ENCODE data around the gene PHLDB2.

Gene PHLDB2

GRCh38 chr3:111899966-111900365 lies 40.9 kb downstream of the PHLDB2 start:
- Histone ChIP-seq H3K27ac (ENCODE audit: low read depth, low read length) (no peak overlapping the region), H3K36me3 (ENCODE audit: control insufficient read depth in 1 of 2, insufficient read depth in 2 of 2, low read length in 2 of 2) (no peaks in the 10 kb centered on the region), H3K9ac (ENCODE audit: low read depth in 1 of 2, low read length in 2 of 2) (no peak overlapping the region), H3K4me3 (ENCODE audit: low read depth in 1 of 2, low read length in 2 of 2) (no peak overlapping the region), H3K4me1 (ENCODE audit: control insufficient read depth in 1 of 2, insufficient read depth in 2 of 2, low read length in 2 of 2) (no peaks in the 10 kb centered on the region), H3K27me3 (ENCODE audit: control insufficient read depth in 1 of 2, insufficient read depth in 2 of 2, low read length in 2 of 2) (no peaks in the 10 kb centered on the region), H3K9me3 (ENCODE audit: control insufficient read depth in 1 of 2, low read length in 2 of 2) (no peaks in the 10 kb centered on the region)

GRCh38 chr3:111901637-111902036 lies 42.6 kb downstream of the PHLDB2 start:
- no peaks in the 10 kb centered on the region for H3K36me3 ChIP-seq (ENCODE audit: control insufficient read depth in 1 of 2, insufficient read depth in 2 of 2, low read length in 2 of 2)
- no peak overlapping the region for H3K4me3 ChIP-seq (ENCODE audit: low read depth in 1 of 2, low read length in 2 of 2)
- no peaks in the 10 kb centered on the region for H3K9me3 ChIP-seq (ENCODE audit: control insufficient read depth in 1 of 2, low read length in 2 of 2)
- no peak overlapping the region for H3K9ac ChIP-seq (ENCODE audit: low read depth in 1 of 2, low read length in 2 of 2)
- no peaks in the 10 kb centered on the region for H3K27me3 ChIP-seq (ENCODE audit: control insufficient read depth in 1 of 2, insufficient read depth in 2 of 2, low read length in 2 of 2)
- no peaks in the 10 kb centered on the region for H3K4me1 ChIP-seq (ENCODE audit: control insufficient read depth in 1 of 2, insufficient read depth in 2 of 2, low read length in 2 of 2)
- H3K27ac ChIP-seq (ENCODE audit: low read depth, low read length) = no peak overlapping the region

GRCh38 chr3:111902534-111902933 lies 43.5 kb downstream of the PHLDB2 start:
- H3K27ac ChIP-seq (ENCODE audit: low read depth, low read length) = no peak overlapping the region

GRCh38 chr3:111903067-111903511 lies 44.0 kb downstream of the PHLDB2 start:
- H3K36me3 ChIP-seq (ENCODE audit: control insufficient read depth in 1 of 2, insufficient read depth in 2 of 2, low read length in 2 of 2) = no peaks in the 10 kb centered on the region

More at GRCh38 chr3:111902534-111902933, 43.5 kb downstream of the PHLDB2 start:
- Histone ChIP-seq H3K27me3 (ENCODE audit: control insufficient read depth in 1 of 2, insufficient read depth in 2 of 2, low read length in 2 of 2) (no peaks in the 10 kb centered on the region), H3K9ac (ENCODE audit: low read depth in 1 of 2, low read length in 2 of 2) (no peak overlapping the region), H3K9me3 (ENCODE audit: control insufficient read depth in 1 of 2, low read length in 2 of 2) (no peaks in the 10 kb centered on the region), H3K36me3 (ENCODE audit: control insufficient read depth in 1 of 2, insufficient read depth in 2 of 2, low read length in 2 of 2) (no peaks in the 10 kb centered on the region), H3K4me1 (ENCODE audit: control insufficient read depth in 1 of 2, insufficient read depth in 2 of 2, low read length in 2 of 2) (no peaks in the 10 kb centered on the region), H3K4me3 (ENCODE audit: low read depth in 1 of 2, low read length in 2 of 2) (no peak overlapping the region)

DNA sequence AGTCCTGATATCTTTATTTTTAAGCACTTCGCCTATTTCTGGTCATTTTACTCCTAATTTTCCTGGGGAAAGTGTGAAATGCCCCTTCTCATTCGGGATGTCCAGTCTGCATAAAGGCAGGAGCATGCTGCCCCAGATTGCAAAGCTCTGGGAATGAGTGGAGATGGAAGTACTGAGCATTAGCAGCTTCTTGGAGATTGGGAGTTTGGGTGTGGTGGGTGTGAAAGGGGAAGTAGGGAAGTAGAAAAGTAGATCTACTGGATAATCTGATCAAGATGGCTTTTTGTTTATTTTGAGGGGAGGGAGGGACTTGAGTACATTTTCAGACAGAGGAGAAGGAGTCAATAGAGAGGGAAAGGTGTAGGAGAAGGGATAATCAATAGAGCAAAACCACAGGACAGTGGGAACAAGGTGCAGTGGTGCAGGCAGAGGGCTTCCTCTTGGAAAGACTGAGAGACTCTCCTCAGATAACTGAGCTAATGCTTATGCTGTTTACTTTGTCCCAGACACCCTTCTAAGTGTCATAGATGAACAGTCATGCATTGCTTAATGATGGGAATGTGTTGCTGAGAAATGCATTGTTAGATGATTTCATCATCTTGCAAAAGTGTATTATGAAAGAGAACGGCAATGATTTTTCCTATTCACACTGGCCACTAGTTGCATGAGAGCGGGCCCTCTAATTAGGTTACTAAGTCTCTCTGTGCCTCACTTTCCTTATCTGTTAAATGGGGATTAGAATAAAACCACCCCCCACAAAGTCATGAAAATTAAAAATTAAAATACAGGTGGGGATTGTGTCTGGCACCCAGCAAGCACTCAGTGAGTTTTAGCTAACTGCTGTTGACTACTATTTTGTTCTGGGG lies 45.5 kb downstream of the PHLDB2 start:
- Histone ChIP-seq H3K27me3 (ENCODE audit: control insufficient read depth in 1 of 2, insufficient read depth in 2 of 2, low read length in 2 of 2) (no peaks in the 10 kb centered on the region), H3K4me3 (ENCODE audit: low read depth in 1 of 2, low read length in 2 of 2) (no peak overlapping the region), H3K4me1 (ENCODE audit: control insufficient read depth in 1 of 2, insufficient read depth in 2 of 2, low read length in 2 of 2) (no peaks in the 10 kb centered on the region), H3K36me3 (ENCODE audit: control insufficient read depth in 1 of 2, insufficient read depth in 2 of 2, low read length in 2 of 2) (no peaks in the 10 kb centered on the region), H3K27ac (ENCODE audit: low read depth, low read length) (no peak overlapping the region), H3K9me3 (ENCODE audit: control insufficient read depth in 1 of 2, low read length in 2 of 2) (no peaks in the 10 kb centered on the region), H3K9ac (ENCODE audit: low read depth in 1 of 2, low read length in 2 of 2) (no peak overlapping the region)

More at GRCh38 chr3:111903067-111903511, 44.0 kb downstream of the PHLDB2 start:
- Histone ChIP-seq H3K27me3 (ENCODE audit: control insufficient read depth in 1 of 2, insufficient read depth in 2 of 2, low read length in 2 of 2) (no peaks in the 10 kb centered on the region), H3K27ac (ENCODE audit: low read depth, low read length) (no peak overlapping the region), H3K9me3 (ENCODE audit: control insufficient read depth in 1 of 2, low read length in 2 of 2) (no peaks in the 10 kb centered on the region), H3K4me3 (ENCODE audit: low read depth in 1 of 2, low read length in 2 of 2) (no peak overlapping the region), H3K9ac (ENCODE audit: low read depth in 1 of 2, low read length in 2 of 2) (no peak overlapping the region), H3K4me1 (ENCODE audit: control insufficient read depth in 1 of 2, insufficient read depth in 2 of 2, low read length in 2 of 2) (no peaks in the 10 kb centered on the region)

GRCh38 chr3:111906656-111907055 lies 47.6 kb downstream of the PHLDB2 start:
- Histone ChIP-seq H3K27me3 (ENCODE audit: control insufficient read depth in 1 of 2, insufficient read depth in 2 of 2, low read length in 2 of 2) (no peaks in the 10 kb centered on the region), H3K36me3 (ENCODE audit: control insufficient read depth in 1 of 2, insufficient read depth in 2 of 2, low read length in 2 of 2) (no peaks in the 10 kb centered on the region), H3K27ac (ENCODE audit: low read depth, low read length) (no peak overlapping the region), H3K4me1 (ENCODE audit: control insufficient read depth in 1 of 2, insufficient read depth in 2 of 2, low read length in 2 of 2) (peaks cover 8% of the 10 kb centered on the region in 2 donors), H3K9me3 (ENCODE audit: control insufficient read depth in 1 of 2, low read length in 2 of 2) (no peaks in the 10 kb centered on the region), H3K9ac (ENCODE audit: low read depth in 1 of 2, low read length in 2 of 2) (no peak overlapping the region), H3K4me3 (ENCODE audit: low read depth in 1 of 2, low read length in 2 of 2) (no peak overlapping the region)

DNA sequence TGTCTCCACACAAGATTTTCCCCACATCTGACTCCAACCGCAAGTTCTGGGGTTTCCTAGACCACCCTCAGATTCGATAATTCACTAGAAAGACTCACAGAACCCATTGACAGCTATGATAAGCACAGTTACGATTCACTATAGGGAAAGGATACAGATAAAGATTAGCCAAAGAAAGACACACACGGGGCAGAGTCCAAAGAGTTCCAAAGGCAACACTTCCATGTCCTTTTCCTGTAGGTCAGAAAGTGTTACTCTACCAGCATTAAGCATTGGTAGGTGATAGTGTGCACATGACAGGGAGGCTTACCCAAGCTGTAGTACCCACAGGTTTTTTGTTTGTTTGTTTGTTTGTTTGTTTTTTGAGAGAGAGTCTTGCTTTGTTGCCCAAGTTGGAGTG lies 48.1 kb downstream of the PHLDB2 start:
- Histone ChIP-seq H3K4me3 (ENCODE audit: low read depth in 1 of 2, low read length in 2 of 2) (no peak overlapping the region), H3K4me1 (ENCODE audit: control insufficient read depth in 1 of 2, insufficient read depth in 2 of 2, low read length in 2 of 2) (peaks cover 8 to 13% of the 10 kb centered on the region in 2 donors), H3K9ac (ENCODE audit: low read depth in 1 of 2, low read length in 2 of 2) (no peak overlapping the region), H3K9me3 (ENCODE audit: control insufficient read depth in 1 of 2, low read length in 2 of 2) (no peaks in the 10 kb centered on the region), H3K36me3 (ENCODE audit: control insufficient read depth in 1 of 2, insufficient read depth in 2 of 2, low read length in 2 of 2) (no peaks in the 10 kb centered on the region), H3K27me3 (ENCODE audit: control insufficient read depth in 1 of 2, insufficient read depth in 2 of 2, low read length in 2 of 2) (no peaks in the 10 kb centered on the region), H3K27ac (ENCODE audit: low read depth, low read length) (no peak overlapping the region)

- Histone ChIP-seq H3K27me3 (ENCODE audit: control insufficient read depth in 1 of 2, insufficient read depth in 2 of 2, low read length in 2 of 2) (no peaks in the 10 kb centered on the region), H3K36me3 (ENCODE audit: control insufficient read depth in 1 of 2, insufficient read depth in 2 of 2, low read length in 2 of 2) (no peaks in the 10 kb centered on the region), H3K9ac (ENCODE audit: low read depth in 1 of 2, low read length in 2 of 2) (no peak overlapping the region), H3K9me3 (ENCODE audit: control insufficient read depth in 1 of 2, low read length in 2 of 2) (no peaks in the 10 kb centered on the region), H3K4me3 (ENCODE audit: low read depth in 1 of 2, low read length in 2 of 2) (no peak overlapping the region), H3K27ac (ENCODE audit: low read depth, low read length) (no peak overlapping the region), H3K4me1 (ENCODE audit: control insufficient read depth in 1 of 2, insufficient read depth in 2 of 2, low read length in 2 of 2) (peaks cover 8 to 13% of the 10 kb centered on the region in 2 donors)
Measured at GRCh38 chr3:111910806-111911205, 51.7 kb downstream of the PHLDB2 start.

DNA sequence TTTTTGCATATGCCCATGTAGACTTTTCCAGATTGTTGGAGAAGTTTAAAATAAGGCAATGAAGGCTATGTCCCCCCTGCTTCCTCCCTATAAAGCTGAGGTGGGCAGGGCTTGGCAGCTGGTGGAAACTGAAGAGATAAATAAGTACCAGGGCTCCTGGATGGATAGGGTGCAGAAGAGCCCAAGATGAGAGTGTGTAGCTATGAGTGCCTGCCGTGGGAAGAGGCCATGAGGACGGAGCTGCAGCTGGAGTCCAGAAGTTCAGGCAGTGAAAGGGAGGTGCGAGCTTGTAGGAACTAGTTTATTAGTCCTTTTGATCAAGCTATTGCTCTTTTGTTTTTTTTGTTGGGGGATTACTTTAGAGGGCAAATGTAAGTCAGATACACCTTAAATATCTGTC lies 52.4 kb downstream of the PHLDB2 start:
- peaks cover 8 to 13% of the 10 kb centered on the region in 2 donors for H3K4me1 ChIP-seq (ENCODE audit: control insufficient read depth in 1 of 2, insufficient read depth in 2 of 2, low read length in 2 of 2)
- no peaks in the 10 kb centered on the region for H3K9me3 ChIP-seq (ENCODE audit: control insufficient read depth in 1 of 2, low read length in 2 of 2)
- H3K36me3 ChIP-seq (ENCODE audit: control insufficient read depth in 1 of 2, insufficient read depth in 2 of 2, low read length in 2 of 2) = no peaks in the 10 kb centered on the region
- no peak overlapping the region for H3K9ac ChIP-seq (ENCODE audit: low read depth in 1 of 2, low read length in 2 of 2)
- no peak overlapping the region for H3K4me3 ChIP-seq (ENCODE audit: low read depth in 1 of 2, low read length in 2 of 2)
- no peaks in the 10 kb centered on the region for H3K27me3 ChIP-seq (ENCODE audit: control insufficient read depth in 1 of 2, insufficient read depth in 2 of 2, low read length in 2 of 2)
- H3K27ac ChIP-seq (ENCODE audit: low read depth, low read length) = no peak overlapping the region

GRCh38 chr3:111913163-111913763 lies 54.2 kb downstream of the PHLDB2 start:
- Histone ChIP-seq H3K27me3 (ENCODE audit: control insufficient read depth in 1 of 2, insufficient read depth in 2 of 2, low read length in 2 of 2) (no peaks in the 10 kb centered on the region), H3K9ac (ENCODE audit: low read depth in 1 of 2, low read length in 2 of 2) (no peak overlapping the region), H3K4me1 (ENCODE audit: control insufficient read depth in 1 of 2, insufficient read depth in 2 of 2, low read length in 2 of 2) (peaks cover 8 to 13% of the 10 kb centered on the region in 2 donors), H3K27ac (ENCODE audit: low read depth, low read length) (no peak overlapping the region), H3K4me3 (ENCODE audit: low read depth in 1 of 2, low read length in 2 of 2) (no peak overlapping the region), H3K9me3 (ENCODE audit: control insufficient read depth in 1 of 2, low read length in 2 of 2) (no peaks in the 10 kb centered on the region), H3K36me3 (ENCODE audit: control insufficient read depth in 1 of 2, insufficient read depth in 2 of 2, low read length in 2 of 2) (no peaks in the 10 kb centered on the region)
